Mammary epithelial cell (primary cell): ENCODE measurements around the gene POLR2M.

Source experiments
- EZH2 ChIP-seq: IDR thresholded peaks from 2 replicates; pipeline ENCODE4 v1.6.1; 2012; ENCODE audit warnings: low read length, inconsistent platforms, borderline replicate concordance
- TF ChIP-seq, protein P1 (sequence below), 2 donors: IDR thresholded peaks in 1 of 2; conservative IDR thresholded peaks in 1 of 2; 2 replicates each; pipeline ENCODE4 v1.5.1; 2011 to 2012; ENCODE audit warnings: inconsistent platforms in 2 of 2, low read length in 2 of 2, mild to moderate bottlenecking in 2 of 2, control low read depth in 1 of 2, low read depth in 1 of 2; ENCODE audit not compliant: insufficient read depth in 1 of 2; ENCODE audit errors: extremely low read depth in 1 of 2

DNA sequence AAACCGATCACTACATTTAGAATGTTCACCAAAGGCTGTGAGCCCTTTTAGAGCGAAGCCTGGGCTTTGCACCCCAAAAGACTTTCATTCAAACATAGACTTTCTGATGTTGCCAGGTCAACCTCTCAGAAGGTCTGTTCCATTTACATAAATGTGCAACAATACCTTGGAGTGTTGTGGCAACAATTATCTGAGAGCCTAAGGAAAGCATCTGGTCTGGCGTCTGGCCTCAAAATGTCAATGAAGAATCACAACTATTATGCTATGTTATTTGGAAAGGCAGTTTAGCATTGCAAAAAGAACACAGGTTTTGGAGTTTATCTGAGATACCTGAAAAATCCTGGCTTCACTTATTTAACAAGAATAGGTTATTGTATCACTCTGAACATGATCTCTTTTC lies 50.0 kb downstream of the POLR2M start:
- TF ChIP-seq, protein P1, sequence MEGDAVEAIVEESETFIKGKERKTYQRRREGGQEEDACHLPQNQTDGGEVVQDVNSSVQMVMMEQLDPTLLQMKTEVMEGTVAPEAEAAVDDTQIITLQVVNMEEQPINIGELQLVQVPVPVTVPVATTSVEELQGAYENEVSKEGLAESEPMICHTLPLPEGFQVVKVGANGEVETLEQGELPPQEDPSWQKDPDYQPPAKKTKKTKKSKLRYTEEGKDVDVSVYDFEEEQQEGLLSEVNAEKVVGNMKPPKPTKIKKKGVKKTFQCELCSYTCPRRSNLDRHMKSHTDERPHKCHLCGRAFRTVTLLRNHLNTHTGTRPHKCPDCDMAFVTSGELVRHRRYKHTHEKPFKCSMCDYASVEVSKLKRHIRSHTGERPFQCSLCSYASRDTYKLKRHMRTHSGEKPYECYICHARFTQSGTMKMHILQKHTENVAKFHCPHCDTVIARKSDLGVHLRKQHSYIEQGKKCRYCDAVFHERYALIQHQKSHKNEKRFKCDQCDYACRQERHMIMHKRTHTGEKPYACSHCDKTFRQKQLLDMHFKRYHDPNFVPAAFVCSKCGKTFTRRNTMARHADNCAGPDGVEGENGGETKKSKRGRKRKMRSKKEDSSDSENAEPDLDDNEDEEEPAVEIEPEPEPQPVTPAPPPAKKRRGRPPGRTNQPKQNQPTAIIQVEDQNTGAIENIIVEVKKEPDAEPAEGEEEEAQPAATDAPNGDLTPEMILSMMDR (conservative IDR thresholded peaks at IDR 0.05 in 1 of 2, IDR thresholded peaks at IDR 0.05 in 1 of 2; ENCODE audit: extremely low read depth in 1 of 2, insufficient read depth in 1 of 2, low read depth in 1 of 2, low read length in 2 of 2) = no peak
- no peak for TF ChIP-seq EZH2
